Panc1 (cell line): ENCODE measurements around the gene CES5A.
"Not testable (repeated sequence)": the region's sequence is repeated elsewhere in the genome, so short reads cannot be mapped to it uniquely, and the experiment has no call there.

Source experiments
- SIN3A ChIP-seq: IDR thresholded peaks from 2 replicates; pipeline ENCODE4 v1.6.1; 2012; ENCODE audit warnings: low read depth, mild to moderate bottlenecking, low read length, moderate library complexity, borderline replicate concordance; ENCODE audit not compliant: insufficient read depth
- TF ChIP-seq, protein P1 (sequence below): fragments of 450-650 bp; IDR thresholded peaks from 2 replicates; pipeline ENCODE4 v1.5.1; 2017; ENCODE audit warnings: mild to moderate bottlenecking
- TF ChIP-seq, protein P2 (sequence below), 2 experiments: IDR thresholded peaks; 2 replicates each; pipeline ENCODE4 v1.6.1; 2011 to 2012; ENCODE audit warnings: low read depth in 2 of 2, control low read depth in 1 of 2, low read length in 1 of 2, mild to moderate bottlenecking in 1 of 2, moderate library complexity in 1 of 2; ENCODE audit not compliant: insufficient read depth in 1 of 2

DNA sequence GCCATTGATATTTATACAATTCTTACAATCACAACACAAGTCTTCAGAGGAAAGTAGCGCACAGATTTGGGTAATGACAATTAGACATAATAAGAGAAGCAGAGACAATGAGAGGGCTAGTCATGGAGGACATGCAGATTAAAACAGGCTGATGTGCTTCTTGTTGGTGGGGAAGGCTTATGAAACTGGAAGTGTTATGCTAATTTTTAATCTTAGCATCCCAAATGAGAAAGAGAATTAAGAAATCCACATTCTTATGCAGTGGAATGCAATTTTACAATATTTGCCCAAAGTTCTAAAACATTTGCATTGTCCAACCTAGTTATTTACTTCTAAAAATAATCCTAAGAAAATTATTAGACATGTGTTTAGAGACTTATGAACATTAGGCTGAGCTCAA is 66.9 kb downstream of the CES5A start:
- TF ChIP-seq, protein P1, sequence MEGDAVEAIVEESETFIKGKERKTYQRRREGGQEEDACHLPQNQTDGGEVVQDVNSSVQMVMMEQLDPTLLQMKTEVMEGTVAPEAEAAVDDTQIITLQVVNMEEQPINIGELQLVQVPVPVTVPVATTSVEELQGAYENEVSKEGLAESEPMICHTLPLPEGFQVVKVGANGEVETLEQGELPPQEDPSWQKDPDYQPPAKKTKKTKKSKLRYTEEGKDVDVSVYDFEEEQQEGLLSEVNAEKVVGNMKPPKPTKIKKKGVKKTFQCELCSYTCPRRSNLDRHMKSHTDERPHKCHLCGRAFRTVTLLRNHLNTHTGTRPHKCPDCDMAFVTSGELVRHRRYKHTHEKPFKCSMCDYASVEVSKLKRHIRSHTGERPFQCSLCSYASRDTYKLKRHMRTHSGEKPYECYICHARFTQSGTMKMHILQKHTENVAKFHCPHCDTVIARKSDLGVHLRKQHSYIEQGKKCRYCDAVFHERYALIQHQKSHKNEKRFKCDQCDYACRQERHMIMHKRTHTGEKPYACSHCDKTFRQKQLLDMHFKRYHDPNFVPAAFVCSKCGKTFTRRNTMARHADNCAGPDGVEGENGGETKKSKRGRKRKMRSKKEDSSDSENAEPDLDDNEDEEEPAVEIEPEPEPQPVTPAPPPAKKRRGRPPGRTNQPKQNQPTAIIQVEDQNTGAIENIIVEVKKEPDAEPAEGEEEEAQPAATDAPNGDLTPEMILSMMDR = not testable (repeated sequence)
- TF ChIP-seq SIN3A = not testable (repeated sequence)
- TF ChIP-seq, protein P2, sequence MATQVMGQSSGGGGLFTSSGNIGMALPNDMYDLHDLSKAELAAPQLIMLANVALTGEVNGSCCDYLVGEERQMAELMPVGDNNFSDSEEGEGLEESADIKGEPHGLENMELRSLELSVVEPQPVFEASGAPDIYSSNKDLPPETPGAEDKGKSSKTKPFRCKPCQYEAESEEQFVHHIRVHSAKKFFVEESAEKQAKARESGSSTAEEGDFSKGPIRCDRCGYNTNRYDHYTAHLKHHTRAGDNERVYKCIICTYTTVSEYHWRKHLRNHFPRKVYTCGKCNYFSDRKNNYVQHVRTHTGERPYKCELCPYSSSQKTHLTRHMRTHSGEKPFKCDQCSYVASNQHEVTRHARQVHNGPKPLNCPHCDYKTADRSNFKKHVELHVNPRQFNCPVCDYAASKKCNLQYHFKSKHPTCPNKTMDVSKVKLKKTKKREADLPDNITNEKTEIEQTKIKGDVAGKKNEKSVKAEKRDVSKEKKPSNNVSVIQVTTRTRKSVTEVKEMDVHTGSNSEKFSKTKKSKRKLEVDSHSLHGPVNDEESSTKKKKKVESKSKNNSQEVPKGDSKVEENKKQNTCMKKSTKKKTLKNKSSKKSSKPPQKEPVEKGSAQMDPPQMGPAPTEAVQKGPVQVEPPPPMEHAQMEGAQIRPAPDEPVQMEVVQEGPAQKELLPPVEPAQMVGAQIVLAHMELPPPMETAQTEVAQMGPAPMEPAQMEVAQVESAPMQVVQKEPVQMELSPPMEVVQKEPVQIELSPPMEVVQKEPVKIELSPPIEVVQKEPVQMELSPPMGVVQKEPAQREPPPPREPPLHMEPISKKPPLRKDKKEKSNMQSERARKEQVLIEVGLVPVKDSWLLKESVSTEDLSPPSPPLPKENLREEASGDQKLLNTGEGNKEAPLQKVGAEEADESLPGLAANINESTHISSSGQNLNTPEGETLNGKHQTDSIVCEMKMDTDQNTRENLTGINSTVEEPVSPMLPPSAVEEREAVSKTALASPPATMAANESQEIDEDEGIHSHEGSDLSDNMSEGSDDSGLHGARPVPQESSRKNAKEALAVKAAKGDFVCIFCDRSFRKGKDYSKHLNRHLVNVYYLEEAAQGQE (IDR thresholded peaks at IDR 0.05; ENCODE audit: insufficient read depth in 1 of 2, low read depth in 2 of 2, low read length in 1 of 2) = not testable (repeated sequence)
